Panc1 (cell line): ENCODE data around the gene SLAMF1. TPM values are rescaled to one million over a fixed set of nuclear protein-coding genes. Genes with fewer than 3 reads are reported as not detected.

Experiments used
- ATAC-seq: fragments of 200-7000 bp; cut with Tn5 transposase; 2 replicates; pipeline ENCODE4 v1.9.1; 2020; ENCODE audit warnings: mild to moderate bottlenecking, moderate library complexity
- BruUV-seq: library from RNA; stranded (reverse); fragments of 400-500 nt; replicated peaks from 2 replicates; lab custom pipeline; 2021; lab: Mats Ljungman, UMichigan
- CTCF ChIA-PET: fragments of 300-600 bp; sonication (Branson Sonifier 250); formaldehyde crosslinking; loops from one replicate; lab custom pipeline; 2022; ENCODE audit warnings: antibody characterized with exemption; lab: Charles Lee
- POLR2A ChIA-PET: fragments of 300-600 bp; sonication (Branson Sonifier 250); formaldehyde crosslinking; loops from one replicate; lab custom pipeline; 2022; ENCODE audit warnings: antibody characterized with exemption; lab: Charles Lee
- DNase-seq: peaks from one replicate; pipeline ENCODE4 v3.0.0-alpha.2; 2010; ENCODE audit warnings: low read depth, low spot score
- H3K27ac ChIP-seq: 2 replicates; pipeline ENCODE4 v1.5.1; 2011; ENCODE audit warnings: mild to moderate bottlenecking, low read length, inconsistent platforms
- H3K27me3 ChIP-seq: fragments of 200-500 bp; sonication (Bioruptor generic); 2 replicates; pipeline ENCODE4 v1.6.0; 2014; ENCODE audit warnings: low read length, inconsistent platforms; ENCODE audit not compliant: control insufficient read depth, insufficient read depth
- H3K36me3 ChIP-seq: fragments of 200-500 bp; sonication (Bioruptor generic); 2 replicates; pipeline ENCODE4 v1.5.1; 2014; ENCODE audit warnings: inconsistent platforms, mild to moderate bottlenecking, low read length, moderate library complexity; ENCODE audit not compliant: control insufficient read depth, insufficient read depth
- H3K4me1 ChIP-seq: 2 replicates; pipeline ENCODE4 v1.5.1; 2011; ENCODE audit warnings: inconsistent platforms, mild to moderate bottlenecking, low read length, moderate library complexity; ENCODE audit not compliant: control insufficient read depth, insufficient read depth
- H3K4me3 ChIP-seq, 2 experiments: 2 replicates each; pipeline ENCODE4 v1.5.1; 2011 to 2012; ENCODE audit warnings: low read depth in 2 of 2, low read length in 2 of 2, mild to moderate bottlenecking in 2 of 2, inconsistent platforms in 1 of 2, moderate library complexity in 1 of 2
- H3K9me3 ChIP-seq: fragments of 200-500 bp; sonication (Bioruptor generic); 2 replicates; pipeline ENCODE4 v1.5.1; 2014; ENCODE audit warnings: low read depth, mild to moderate bottlenecking, inconsistent platforms, low read length, moderate library complexity; ENCODE audit not compliant: control insufficient read depth, insufficient read depth
- CTCF ChIP-seq: fragments of 450-650 bp; IDR thresholded peaks from 2 replicates; pipeline ENCODE4 v1.5.1; 2017; ENCODE audit warnings: mild to moderate bottlenecking
- POLR2AphosphoS5 ChIP-seq: IDR thresholded peaks from 2 replicates; pipeline ENCODE4 v1.6.1; 2012; ENCODE audit warnings: mild to moderate bottlenecking, low read depth, low read length, moderate library complexity
- REST ChIP-seq, 2 experiments: IDR thresholded peaks; 2 replicates each; pipeline ENCODE4 v1.6.1; 2011 to 2012; ENCODE audit warnings: low read depth in 2 of 2, control low read depth in 1 of 2, low read length in 1 of 2, mild to moderate bottlenecking in 1 of 2, moderate library complexity in 1 of 2; ENCODE audit not compliant: insufficient read depth in 1 of 2
- SIN3A ChIP-seq: IDR thresholded peaks from 2 replicates; pipeline ENCODE4 v1.6.1; 2012; ENCODE audit warnings: low read depth, mild to moderate bottlenecking, low read length, moderate library complexity, borderline replicate concordance; ENCODE audit not compliant: insufficient read depth
- TCF7L2 ChIP-seq: IDR thresholded peaks from 2 replicates; pipeline ENCODE4 v1.6.1; 2011; ENCODE audit warnings: mild to moderate bottlenecking, low read depth, low read length, inconsistent platforms
- in situ Hi-C: cut with HindIII; loops from 2 replicates; pipeline ENCODE4 v1.10.0; 2016; ENCODE audit warnings: low sequenced_read_pairs, low pct_unique_long_range_greater_than_20kb
- intact Hi-C: fragments of 100-400 bp; cut with micrococcal nuclease; formaldehyde crosslinking; loops from one replicate; pipeline ENCODE4 v1.10.0; 2022; ENCODE audit not compliant: unreplicated experiment
- total RNA-seq: library from RNA; stranded (reverse); gene quantifications from one replicate; pipeline ENCODE4 v1.2.1, GENCODE V29; 2021; ENCODE audit not compliant: unreplicated experiment

The SLAMF1 gene
- total RNA-seq, 1 experiment from 2014 or later: not detected

- Histone ChIP-seq H3K27ac (no peak overlapping the region), H3K36me3 (no peaks in the 10 kb centered on the region), H3K27me3 (peaks cover 9% of the 10 kb centered on the region), H3K9me3 (no peaks in the 10 kb centered on the region), H3K4me3 (no peak overlapping the region), H3K4me1 (no peaks in the 10 kb centered on the region)
- DNase-seq: no peak
- BruUV-seq: no TSS peak
- ChIA-PET POLR2A (no interaction called here), CTCF (interaction anchor here (0.6 kb wide), 1 partner anchor 166 kb away, joined by 6 read pairs; no protein-coding TSS in a partner anchor)
- TF ChIP-seq POLR2AphosphoS5 (no peak), REST (IDR thresholded peaks at IDR 0.05; ENCODE audit: insufficient read depth in 1 of 2, low read depth in 2 of 2, low read length in 1 of 2) (no peak), CTCF (no peak), TCF7L2 (no peak), SIN3A (no peak)
- in situ Hi-C loops: no loop called here
- no peak for ATAC-seq
- intact Hi-C loops: no loop called here
Measured at GRCh38 chr1:160640359-160641123, 6.3 kb downstream of the SLAMF1 start.

GRCh38 chr1:160639652-160640051 is 7.2 kb downstream of the SLAMF1 start:
- BruUV-seq: no TSS peak
- peaks cover 9% of the 10 kb centered on the region for H3K27me3 ChIP-seq
- H3K4me3 ChIP-seq: no peak overlapping the region
- H3K4me1 ChIP-seq: no peaks in the 10 kb centered on the region
- ATAC-seq: no peak
- TF ChIP-seq SIN3A (no peak), POLR2AphosphoS5 (no peak), CTCF (no peak), REST (IDR thresholded peaks at IDR 0.05; ENCODE audit: insufficient read depth in 1 of 2, low read depth in 2 of 2, low read length in 1 of 2) (no peak), TCF7L2 (no peak)
- no peaks in the 10 kb centered on the region for H3K9me3 ChIP-seq
- ChIA-PET CTCF (no interaction called here), POLR2A (no interaction called here)
- intact Hi-C loops: no loop called here
- DNase-seq: no peak
- in situ Hi-C loops: no loop called here
- H3K36me3 ChIP-seq: no peaks in the 10 kb centered on the region
- H3K27ac ChIP-seq: no peak overlapping the region
